HG02943 (cell line): Measurements from ENCODE around the gene MESD.

Source experiments
- ATAC-seq: cut with Tn5 transposase; IDR thresholded peaks from one replicate; pipeline ENCODE4 v1.9.1; 2021; ENCODE audit warnings: mild to moderate bottlenecking, low read depth, moderate library complexity; ENCODE audit not compliant: unreplicated experiment

MESD gene

GRCh38 chr15:80992006-80992405 is 2.4 kb upstream of the MESD start:
- no peak for ATAC-seq

- ATAC-seq = no peak
Observed at GRCh38 chr15:80991421-80991820, 1.8 kb upstream of the MESD start.

- ATAC-seq = no peak
Observed at GRCh38 chr15:80990955-80991354, 1.3 kb upstream of the MESD start.

- ATAC-seq = peak; percentile 17
Observed at GRCh38 chr15:80989081-80989517, 520 bp downstream of the MESD start.

GRCh38 chr15:80988148-80988796 is 1.3 kb downstream of the MESD start:
- no peak for ATAC-seq

GRCh38 chr15:80986487-80986886 is 3.1 kb downstream of the MESD start:
- no peak for ATAC-seq

GRCh38 chr15:80985981-80986380 is 3.6 kb downstream of the MESD start:
- no peak for ATAC-seq

- ATAC-seq = no peak
Observed at GRCh38 chr15:80984856-80985255, 4.8 kb downstream of the MESD start.

- ATAC-seq = no peak
Observed at GRCh38 chr15:80982839-80983238, 6.8 kb downstream of the MESD start.

GRCh38 chr15:80982205-80982604 is 7.4 kb downstream of the MESD start:
- ATAC-seq = no peak

- no peak for ATAC-seq
Observed at GRCh38 chr15:80979538-80980200, 9.9 kb downstream of the MESD start.

GRCh38 chr15:80978685-80979329 is 10.8 kb downstream of the MESD start:
- ATAC-seq = no peak

GRCh38 chr15:80977627-80978036 is 12.0 kb downstream of the MESD start:
- no peak for ATAC-seq

GRCh38 chr15:80976851-80977250 is 12.8 kb downstream of the MESD start:
- no peak for ATAC-seq

GRCh38 chr15:80974914-80975313 is 14.7 kb downstream of the MESD start:
- ATAC-seq = no peak

GRCh38 chr15:80972276-80972675 is 17.3 kb downstream of the MESD start:
- no peak for ATAC-seq

GRCh38 chr15:80971143-80971542 is 18.5 kb downstream of the MESD start:
- no peak for ATAC-seq

- no peak for ATAC-seq
Observed at GRCh38 chr15:80970658-80971057, 19.0 kb downstream of the MESD start.

GRCh38 chr15:80970018-80970657 is 19.5 kb downstream of the MESD start:
- ATAC-seq = no peak

- ATAC-seq = no peak
Observed at GRCh38 chr15:80969316-80969715, 20.3 kb downstream of the MESD start.

GRCh38 chr15:80967991-80968510 is 21.6 kb downstream of the MESD start:
- ATAC-seq = no peak
